Liver (tissue), 9 donors: ENCODE data around the gene WDR59. TPM values are rescaled to one million over a fixed set of nuclear protein-coding genes. Genes with fewer than 3 reads are reported as not detected.

ENCODE experiments used
- DNase-seq: peaks from one replicate; pipeline ENCODE4 v3.0.0-alpha.2; 2017; ENCODE audit warnings: low spot score
- H3K27ac ChIP-seq, 2 donors: one replicate each; pipeline ENCODE4 v1.7.0; 2013; ENCODE audit warnings: inconsistent platforms in 2 of 2, low read length in 2 of 2, control low read depth in 1 of 2, low read depth in 1 of 2, mild to moderate bottlenecking in 1 of 2
- H3K27me3 ChIP-seq, 4 donors: one replicate each; pipeline versions ENCODE4 v1.6.1 to v1.7.0; 2013; ENCODE audit warnings: low read length in 3 of 4, inconsistent platforms in 1 of 4, mild to moderate bottlenecking in 1 of 4, moderate library complexity in 1 of 4; ENCODE audit not compliant: control insufficient read depth in 4 of 4, insufficient read depth in 4 of 4
- H3K36me3 ChIP-seq, 4 donors: one replicate each; pipeline versions ENCODE4 v1.6.1 to v1.7.0; 2013; ENCODE audit warnings: low read length in 3 of 4, mild to moderate bottlenecking in 3 of 4, low read depth in 1 of 4, moderate library complexity in 1 of 4; ENCODE audit not compliant: control insufficient read depth in 4 of 4, insufficient read depth in 3 of 4
- H3K4me1 ChIP-seq, 4 donors: one replicate each; pipeline versions ENCODE4 v1.6.1 to v1.7.0; 2013; ENCODE audit warnings: low read length in 3 of 4, mild to moderate bottlenecking in 3 of 4, moderate library complexity in 1 of 4; ENCODE audit not compliant: control insufficient read depth in 4 of 4, insufficient read depth in 4 of 4
- H3K4me3 ChIP-seq, 3 donors: one replicate each; pipeline versions ENCODE4 v1.6.1 to v1.7.0; 2013; ENCODE audit warnings: low read length in 3 of 3, control low read depth in 1 of 3, low read depth in 1 of 3, mild to moderate bottlenecking in 1 of 3
- H3K9ac ChIP-seq, 2 donors: one replicate each; pipeline ENCODE4 v1.7.0; 2013; ENCODE audit warnings: low read length in 2 of 2, mild to moderate bottlenecking in 2 of 2, moderate library complexity in 2 of 2, control low read depth in 1 of 2, low read depth in 1 of 2
- H3K9me3 ChIP-seq, 4 donors: one replicate each; pipeline versions ENCODE4 v1.6.1 to v1.7.0; 2013; ENCODE audit warnings: low read length in 3 of 4; ENCODE audit not compliant: control insufficient read depth in 4 of 4
- EGR1 ChIP-seq, 2 donors: IDR thresholded peaks; 2 replicates each; pipeline ENCODE4 v1.6.1; 2016 to 2018; ENCODE audit warnings: antibody characterized with exemption in 2 of 2, low read depth in 2 of 2
- FOXA1 ChIP-seq: IDR thresholded peaks from 2 replicates; pipeline ENCODE4 v1.6.1; 2016; ENCODE audit warnings: antibody characterized with exemption
- FOXA2 ChIP-seq: IDR thresholded peaks from 2 replicates; pipeline ENCODE4 v1.6.1; 2016; ENCODE audit warnings: antibody characterized with exemption
- GABPA ChIP-seq, 2 donors: IDR thresholded peaks in 1 of 2; conservative IDR thresholded peaks in 1 of 2; 2 replicates each; pipeline ENCODE4 v1.6.1; 2016; ENCODE audit warnings: antibody characterized with exemption in 2 of 2, mild to moderate bottlenecking in 1 of 2, moderate library complexity in 1 of 2
- HNF4A ChIP-seq, 2 donors: conservative IDR thresholded peaks; 2 replicates each; pipeline ENCODE4 v1.6.1; 2016; ENCODE audit warnings: antibody characterized with exemption in 2 of 2, mild to moderate bottlenecking in 2 of 2
- HNF4G ChIP-seq: IDR thresholded peaks from 2 replicates; pipeline ENCODE4 v1.6.1; 2016; ENCODE audit warnings: antibody characterized with exemption
- JUND ChIP-seq, 2 donors: IDR thresholded peaks; 2 replicates each; pipeline ENCODE4 v1.6.1; 2016; ENCODE audit warnings: antibody characterized with exemption in 2 of 2
- NR2F2 ChIP-seq: IDR thresholded peaks from 2 replicates; pipeline ENCODE4 v1.6.1; 2016; ENCODE audit warnings: antibody characterized with exemption
- RAD21 ChIP-seq, 2 donors: IDR thresholded peaks; 2 replicates each; pipeline ENCODE4 v1.6.1; 2016; ENCODE audit warnings: antibody characterized with exemption in 2 of 2, mild to moderate bottlenecking in 2 of 2
- SP1 ChIP-seq: IDR thresholded peaks from 2 replicates; pipeline ENCODE4 v1.6.1; 2018; ENCODE audit warnings: antibody characterized with exemption, mild to moderate bottlenecking
- TAF1 ChIP-seq: conservative IDR thresholded peaks from 2 replicates; pipeline ENCODE4 v1.6.1; 2016; ENCODE audit warnings: antibody characterized with exemption, mild to moderate bottlenecking
- WGBS: extraction: QIAGEN DNeasy Blood & Tissue Kit; methylation state at CpG from one replicate; pipeline ENCODE4 v1.1.7; 2013; 5-methylcytosine and 5-hydroxymethylcytosine counted together
- polyA plus RNA-seq, 2 donors: library from polyadenylated mRNA; stranded (reverse) in 1 of 2; unstranded in 1 of 2; fragments of 200-250 nt in 1 of 2; fragments of >200 nt in 1 of 2; fragmentation: Nextera tagmentation in 1 of 2; extraction: Ambion mirVana in 1 of 2; gene quantifications; one replicate each; pipeline versions ENCODE4 v1.2.1 to v1.2.3, GENCODE V29; 2013 to 2015
- total RNA-seq, 2 donors: library from RNA; depleted of rRNA; stranded (reverse); fragments of >200 nt; gene quantifications; one replicate each; pipeline ENCODE4 v1.2.3, GENCODE V29; 2014
- TF ChIP-seq, protein P1 (sequence below): IDR thresholded peaks from 2 replicates; pipeline ENCODE4 v1.6.1; 2016; ENCODE audit warnings: antibody characterized with exemption, mild to moderate bottlenecking
- TF ChIP-seq, protein P2 (sequence below): fragments of 150-350 bp; IDR thresholded peaks from 2 replicates; pipeline ENCODE4 v1.5.1; 2017; ENCODE audit warnings: improper control_type of control experiment, low read depth, low read length; ENCODE audit not compliant: missing input control
- TF ChIP-seq, protein P3 (sequence below): IDR thresholded peaks from 2 replicates; pipeline ENCODE4 v1.6.1; 2016; ENCODE audit warnings: antibody characterized with exemption
- donor health status: healthy.
- donor health status: healthy.
- donor health status: healthy.
- donor health status: healthy.
- donor health status: healthy.

Gene WDR59
- total and polyA plus RNA-seq, 4 donors = 14.1 to 30.3 (median 23.7) TPM

DNA sequence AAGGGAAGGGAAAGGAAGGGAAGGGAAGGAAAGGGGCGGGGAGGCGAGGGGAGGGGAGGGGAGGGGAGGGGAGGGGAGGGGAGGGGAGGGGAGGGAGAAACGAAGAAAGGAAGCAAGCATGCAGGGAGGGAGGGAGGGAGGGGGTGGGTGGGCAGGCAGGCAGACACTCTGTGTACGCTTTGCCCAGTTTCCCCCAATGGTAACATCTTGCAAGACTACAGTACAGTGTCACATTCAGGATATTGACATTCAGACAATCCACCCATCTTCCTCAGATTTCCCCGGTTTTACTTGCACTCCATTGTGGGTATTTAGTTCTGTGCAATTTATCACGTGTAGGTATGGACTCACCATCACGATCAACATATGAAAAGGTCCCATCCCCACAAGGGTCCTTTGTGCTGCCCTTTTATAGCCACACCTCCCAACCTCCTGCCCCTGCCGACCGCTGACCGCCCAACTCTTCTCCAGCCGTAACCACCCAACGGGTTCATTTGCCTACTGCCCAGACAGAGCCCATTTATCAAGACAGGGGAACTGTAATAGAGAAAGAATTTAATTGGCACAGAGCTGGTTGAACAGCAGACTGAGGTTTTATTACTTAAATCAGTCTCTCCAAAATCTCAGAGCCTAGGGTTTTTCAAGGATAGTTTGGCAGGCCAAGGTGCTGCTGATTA is 118.9 kb downstream of the WDR59 start:
- Histone ChIP-seq H3K9ac (no peak overlapping the region), H3K4me3 (no peak overlapping the region), H3K27me3 (no peaks in the 10 kb centered on the region), H3K36me3 (no peaks in the 10 kb centered on the region), H3K4me1 (peaks cover 0 to 3% (median 0%) of the 10 kb centered on the region in 4 donors), H3K9me3 (no peaks in the 10 kb centered on the region), H3K27ac (no peak overlapping the region)
- no peak for DNase-seq
- TF ChIP-seq HNF4A (conservative IDR thresholded peaks at IDR 0.05) = no peak
- WGBS = 67% methylated on average over 10 of the region's 12 CpGs

DNA sequence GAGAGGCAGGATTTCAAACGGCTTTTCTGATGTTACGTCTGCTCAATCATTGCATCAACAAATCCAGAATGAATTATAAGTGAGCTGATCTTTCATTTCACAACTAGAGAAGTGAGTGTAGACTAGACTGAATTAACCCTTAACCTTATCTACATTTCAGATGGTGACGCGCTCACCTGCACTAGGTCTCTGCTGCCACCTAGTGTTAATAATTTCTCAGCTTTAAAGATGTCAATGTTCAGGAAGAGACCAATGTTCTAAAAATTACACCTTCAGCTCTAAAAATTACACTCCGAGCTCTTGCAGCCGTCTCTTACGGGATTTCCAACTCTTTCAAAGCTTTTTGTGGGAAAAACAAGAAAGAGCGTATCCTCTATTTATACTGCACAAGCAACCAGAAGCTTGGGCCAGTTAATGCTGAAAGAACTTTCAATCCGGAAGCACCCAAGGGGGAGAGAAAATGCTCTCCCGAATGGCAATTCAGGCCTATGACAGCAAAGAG is 122.1 kb downstream of the WDR59 start:
- no peak overlapping the region for H3K27ac ChIP-seq

DNA sequence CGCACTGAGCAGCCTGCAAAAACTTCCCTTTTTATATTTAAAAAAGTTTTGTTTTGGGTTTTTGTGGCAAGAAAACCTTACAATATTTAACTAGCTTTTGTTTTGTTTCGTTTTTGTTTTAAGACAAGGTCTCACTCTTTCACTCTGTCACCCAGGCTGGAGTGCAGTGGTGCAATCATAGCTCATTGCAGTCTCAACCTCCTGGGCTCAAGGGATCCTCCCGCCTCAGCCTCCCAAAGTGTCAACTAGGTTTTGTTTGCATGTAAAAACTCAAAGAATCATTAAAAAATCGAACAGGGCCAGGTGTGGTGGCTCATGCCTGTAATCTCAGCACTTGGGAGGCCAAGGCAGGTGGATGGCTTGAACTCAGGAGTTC is 132.4 kb downstream of the WDR59 start:
- 62% methylated on average over 4 of the region's 4 CpGs for WGBS
- H3K27me3 ChIP-seq = no peaks in the 10 kb centered on the region
- DNase-seq = no peak
- H3K27ac ChIP-seq = no peak overlapping the region
- no peaks in the 10 kb centered on the region for H3K4me1 ChIP-seq
- no peak for TF ChIP-seq SP1
- TF ChIP-seq, protein P1, sequence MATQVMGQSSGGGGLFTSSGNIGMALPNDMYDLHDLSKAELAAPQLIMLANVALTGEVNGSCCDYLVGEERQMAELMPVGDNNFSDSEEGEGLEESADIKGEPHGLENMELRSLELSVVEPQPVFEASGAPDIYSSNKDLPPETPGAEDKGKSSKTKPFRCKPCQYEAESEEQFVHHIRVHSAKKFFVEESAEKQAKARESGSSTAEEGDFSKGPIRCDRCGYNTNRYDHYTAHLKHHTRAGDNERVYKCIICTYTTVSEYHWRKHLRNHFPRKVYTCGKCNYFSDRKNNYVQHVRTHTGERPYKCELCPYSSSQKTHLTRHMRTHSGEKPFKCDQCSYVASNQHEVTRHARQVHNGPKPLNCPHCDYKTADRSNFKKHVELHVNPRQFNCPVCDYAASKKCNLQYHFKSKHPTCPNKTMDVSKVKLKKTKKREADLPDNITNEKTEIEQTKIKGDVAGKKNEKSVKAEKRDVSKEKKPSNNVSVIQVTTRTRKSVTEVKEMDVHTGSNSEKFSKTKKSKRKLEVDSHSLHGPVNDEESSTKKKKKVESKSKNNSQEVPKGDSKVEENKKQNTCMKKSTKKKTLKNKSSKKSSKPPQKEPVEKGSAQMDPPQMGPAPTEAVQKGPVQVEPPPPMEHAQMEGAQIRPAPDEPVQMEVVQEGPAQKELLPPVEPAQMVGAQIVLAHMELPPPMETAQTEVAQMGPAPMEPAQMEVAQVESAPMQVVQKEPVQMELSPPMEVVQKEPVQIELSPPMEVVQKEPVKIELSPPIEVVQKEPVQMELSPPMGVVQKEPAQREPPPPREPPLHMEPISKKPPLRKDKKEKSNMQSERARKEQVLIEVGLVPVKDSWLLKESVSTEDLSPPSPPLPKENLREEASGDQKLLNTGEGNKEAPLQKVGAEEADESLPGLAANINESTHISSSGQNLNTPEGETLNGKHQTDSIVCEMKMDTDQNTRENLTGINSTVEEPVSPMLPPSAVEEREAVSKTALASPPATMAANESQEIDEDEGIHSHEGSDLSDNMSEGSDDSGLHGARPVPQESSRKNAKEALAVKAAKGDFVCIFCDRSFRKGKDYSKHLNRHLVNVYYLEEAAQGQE = no peak
- no peak for TF ChIP-seq JUND (IDR thresholded peaks at IDR 0.05)
- no peak for TF ChIP-seq RAD21 (IDR thresholded peaks at IDR 0.05)
- TF ChIP-seq GABPA (IDR thresholded peaks at IDR 0.05 in 1 of 2, conservative IDR thresholded peaks at IDR 0.05 in 1 of 2) = no peak
- TF ChIP-seq EGR1 (IDR thresholded peaks at IDR 0.05; ENCODE audit: low read depth in 2 of 2) = no peak
- TF ChIP-seq HNF4A (conservative IDR thresholded peaks at IDR 0.05) = no peak
- TF ChIP-seq, protein P2, sequence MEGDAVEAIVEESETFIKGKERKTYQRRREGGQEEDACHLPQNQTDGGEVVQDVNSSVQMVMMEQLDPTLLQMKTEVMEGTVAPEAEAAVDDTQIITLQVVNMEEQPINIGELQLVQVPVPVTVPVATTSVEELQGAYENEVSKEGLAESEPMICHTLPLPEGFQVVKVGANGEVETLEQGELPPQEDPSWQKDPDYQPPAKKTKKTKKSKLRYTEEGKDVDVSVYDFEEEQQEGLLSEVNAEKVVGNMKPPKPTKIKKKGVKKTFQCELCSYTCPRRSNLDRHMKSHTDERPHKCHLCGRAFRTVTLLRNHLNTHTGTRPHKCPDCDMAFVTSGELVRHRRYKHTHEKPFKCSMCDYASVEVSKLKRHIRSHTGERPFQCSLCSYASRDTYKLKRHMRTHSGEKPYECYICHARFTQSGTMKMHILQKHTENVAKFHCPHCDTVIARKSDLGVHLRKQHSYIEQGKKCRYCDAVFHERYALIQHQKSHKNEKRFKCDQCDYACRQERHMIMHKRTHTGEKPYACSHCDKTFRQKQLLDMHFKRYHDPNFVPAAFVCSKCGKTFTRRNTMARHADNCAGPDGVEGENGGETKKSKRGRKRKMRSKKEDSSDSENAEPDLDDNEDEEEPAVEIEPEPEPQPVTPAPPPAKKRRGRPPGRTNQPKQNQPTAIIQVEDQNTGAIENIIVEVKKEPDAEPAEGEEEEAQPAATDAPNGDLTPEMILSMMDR = no peak
- TF ChIP-seq FOXA2 = no peak
- no peak for TF ChIP-seq NR2F2
- no peak for TF ChIP-seq TAF1
- no peak for TF ChIP-seq HNF4G
- TF ChIP-seq, protein P3, sequence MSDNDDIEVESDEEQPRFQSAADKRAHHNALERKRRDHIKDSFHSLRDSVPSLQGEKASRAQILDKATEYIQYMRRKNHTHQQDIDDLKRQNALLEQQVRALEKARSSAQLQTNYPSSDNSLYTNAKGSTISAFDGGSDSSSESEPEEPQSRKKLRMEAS = no peak
- TF ChIP-seq FOXA1 = no peak
- no peak overlapping the region for H3K9ac ChIP-seq
- no peaks in the 10 kb centered on the region for H3K36me3 ChIP-seq
- no peak overlapping the region for H3K4me3 ChIP-seq
- no peaks in the 10 kb centered on the region for H3K9me3 ChIP-seq

More for the DNA sequence above, 122.1 kb downstream of the WDR59 start:
- WGBS = 19% methylated on average over 10 of the region's 10 CpGs
- H3K36me3 ChIP-seq = no peaks in the 10 kb centered on the region
- H3K27me3 ChIP-seq = no peaks in the 10 kb centered on the region
- DNase-seq = no peak
- H3K4me3 ChIP-seq = no peak overlapping the region
- TF ChIP-seq, protein P2 = peak; percentile 69
- TF ChIP-seq JUND (IDR thresholded peaks at IDR 0.05) = peak in 1 of 2 donors; percentile 14
- no peak for TF ChIP-seq TAF1
- peak; percentile 88 to 91 for TF ChIP-seq RAD21 (IDR thresholded peaks at IDR 0.05)
- H3K9me3 ChIP-seq = no peaks in the 10 kb centered on the region
- no peak overlapping the region for H3K9ac ChIP-seq
- H3K4me1 ChIP-seq = peaks cover 0 to 3% (median 0%) of the 10 kb centered on the region in 4 donors
